OCI-LY1 (cell line): ENCODE measurements around the gene AFM.

Experiments used
- H2AFZ ChIP-seq: fragments of 200-600 bp; sonication (generic), shearing (Covaris generic); 2 replicates; pipeline ENCODE4 v1.6.0; 2014; ENCODE audit warnings: antibody characterized with exemption, mild to moderate bottlenecking, low read length
- H3F3A ChIP-seq: fragments of 200-600 bp; sonication (generic), shearing (Covaris generic); 2 replicates; pipeline ENCODE4 v1.6.0; 2014; ENCODE audit warnings: mild to moderate bottlenecking, antibody characterized with exemption, low read length, moderate library complexity; ENCODE audit not compliant: insufficient read depth
- H3K27ac ChIP-seq: fragments of 200-600 bp; sonication (generic); 2 replicates; pipeline ENCODE4 v1.5.1; 2014; ENCODE audit warnings: low read length, mixed run types, mild to moderate bottlenecking, low read depth; ENCODE audit not compliant: poor library complexity, severe bottlenecking
- H3K27me3 ChIP-seq: fragments of 200-600 bp; sonication (generic); 2 replicates; pipeline ENCODE4 v1.6.0; 2014; ENCODE audit warnings: antibody characterized with exemption, mild to moderate bottlenecking, low read length, moderate library complexity; ENCODE audit not compliant: insufficient read depth
- H3K36me3 ChIP-seq: fragments of 200-600 bp; sonication (generic); 2 replicates; pipeline ENCODE4 v1.6.1; 2014; ENCODE audit warnings: mild to moderate bottlenecking, antibody characterized with exemption, low read length, moderate library complexity, mixed read lengths; ENCODE audit not compliant: insufficient read depth
- H3K4me1 ChIP-seq: fragments of 200-600 bp; sonication (generic); 2 replicates; pipeline ENCODE4 v1.5.1; 2014; ENCODE audit warnings: mild to moderate bottlenecking, low read length, moderate library complexity; ENCODE audit not compliant: insufficient read depth, severe bottlenecking
- H3K4me2 ChIP-seq: fragments of 200-600 bp; sonication (generic), shearing (Covaris generic); 2 replicates; pipeline ENCODE4 v1.6.1; 2014; ENCODE audit warnings: low read length
- H3K4me3 ChIP-seq: fragments of 200-600 bp; sonication (generic); 2 replicates; pipeline ENCODE4 v1.5.1; 2014; ENCODE audit warnings: low read length, low read depth, mild to moderate bottlenecking, mixed read lengths; ENCODE audit not compliant: poor library complexity, severe bottlenecking
- H3K79me2 ChIP-seq: fragments of 200-600 bp; shearing (Covaris generic); 2 replicates; pipeline ENCODE4 v1.6.1; 2016; ENCODE audit warnings: mixed run types, low read length, mixed read lengths; ENCODE audit not compliant: insufficient read depth
- H3K9ac ChIP-seq: fragments of 200-600 bp; sonication (generic), shearing (Covaris generic); 2 replicates; pipeline ENCODE4 v1.6.1; 2014; ENCODE audit warnings: mild to moderate bottlenecking, low read length, mixed read lengths
- H3K9me2 ChIP-seq: fragments of 200-600 bp; sonication (generic), shearing (Covaris generic); 2 replicates; pipeline ENCODE4 v1.6.1; 2014; ENCODE audit warnings: low read depth, mild to moderate bottlenecking, low read length, mixed read lengths
- H3K9me3 ChIP-seq: fragments of 200-600 bp; shearing (Covaris generic); 2 replicates; pipeline ENCODE4 v1.6.1; 2014; ENCODE audit warnings: low read length, mixed read lengths
- H4K20me1 ChIP-seq: fragments of 200-600 bp; sonication (generic), shearing (Covaris generic); 2 replicates; pipeline ENCODE4 v1.6.0; 2016; ENCODE audit warnings: mild to moderate bottlenecking, low read length; ENCODE audit not compliant: insufficient read depth
- CTCF ChIP-seq: fragments of 200-600 bp; sonication (generic), shearing (Covaris generic); IDR thresholded peaks from 2 replicates; pipeline ENCODE4 v1.5.1; 2017; ENCODE audit warnings: mild to moderate bottlenecking, antibody characterized with exemption, low read length, moderate library complexity, mixed read lengths
- EZH2 ChIP-seq: fragments of 200-600 bp; sonication (generic), shearing (Covaris generic); IDR thresholded peaks from 2 replicates; pipeline ENCODE4 v1.8.0; 2017; ENCODE audit warnings: borderline replicate concordance, mixed run types, mild to moderate bottlenecking, antibody characterized with exemption, low read length, moderate library complexity, mixed read lengths

Gene AFM

GRCh38 chr4:73481358-73481757, at the start of gene AFM:
Gene AFM, plus strand, starts transcription at chr4:73481745. Its CDS starts 31 bp downstream, at chr4:73481776.
- no peak within 1 kb of the TSS for H3K4me3 ChIP-seq
- H3K4me1 ChIP-seq = no peaks in the 10 kb centered on the region
- no peaks in the 10 kb centered on the region for H3K27me3 ChIP-seq
- no peak within 1 kb of the TSS for H2AFZ ChIP-seq
- H4K20me1 ChIP-seq = no peaks in the 10 kb centered on the region
- H3K4me2 ChIP-seq = no peak within 1 kb of the TSS
- H3K9ac ChIP-seq = no peak within 1 kb of the TSS
- H3K27ac ChIP-seq = no peak within 1 kb of the TSS
- TF ChIP-seq CTCF (no peak), EZH2 (no peak)
- H3F3A ChIP-seq = no peaks in the 10 kb centered on the region
- no peaks in the 10 kb centered on the region for H3K9me2 ChIP-seq
- H3K9me3 ChIP-seq = no peaks in the 10 kb centered on the region; the same call in 1 of the 2 replicates
- no peaks in the 10 kb centered on the region for H3K36me3 ChIP-seq
- H3K79me2 ChIP-seq = no peaks in the 10 kb centered on the region

GRCh38 chr4:73431813-73432168, 49.8 kb upstream of the AFM start:
- Histone ChIP-seq H3K79me2 (no peaks in the 10 kb centered on the region), H3K36me3 (no peaks in the 10 kb centered on the region), H3K4me2 (no peak overlapping the region), H3K4me3 (no peak overlapping the region), H3K27ac (no peak overlapping the region), H3F3A (no peaks in the 10 kb centered on the region), H3K4me1 (no peaks in the 10 kb centered on the region), H3K9me2 (no peaks in the 10 kb centered on the region), H3K27me3 (no peaks in the 10 kb centered on the region), H2AFZ (no peak overlapping the region), H3K9me3 (no peaks in the 10 kb centered on the region), H4K20me1 (no peaks in the 10 kb centered on the region), H3K9ac (no peak overlapping the region)
- TF ChIP-seq CTCF (no peak), EZH2 (no peak)

GRCh38 chr4:73432169-73433000, 49.2 kb upstream of the AFM start:
- no peak for TF ChIP-seq CTCF
- Histone ChIP-seq H3K9ac (no peak overlapping the region), H3K4me2 (no peak overlapping the region), H3K36me3 (no peaks in the 10 kb centered on the region), H2AFZ (no peak overlapping the region), H3K4me1 (no peaks in the 10 kb centered on the region), H3F3A (no peaks in the 10 kb centered on the region), H3K4me3 (no peak overlapping the region), H3K9me3 (no peaks in the 10 kb centered on the region), H3K27ac (no peak overlapping the region), H3K79me2 (no peaks in the 10 kb centered on the region), H4K20me1 (no peaks in the 10 kb centered on the region), H3K9me2 (no peaks in the 10 kb centered on the region), H3K27me3 (no peaks in the 10 kb centered on the region)
